ENCODE measurements around the gene PIM2.

Gene PIM2

DNA sequence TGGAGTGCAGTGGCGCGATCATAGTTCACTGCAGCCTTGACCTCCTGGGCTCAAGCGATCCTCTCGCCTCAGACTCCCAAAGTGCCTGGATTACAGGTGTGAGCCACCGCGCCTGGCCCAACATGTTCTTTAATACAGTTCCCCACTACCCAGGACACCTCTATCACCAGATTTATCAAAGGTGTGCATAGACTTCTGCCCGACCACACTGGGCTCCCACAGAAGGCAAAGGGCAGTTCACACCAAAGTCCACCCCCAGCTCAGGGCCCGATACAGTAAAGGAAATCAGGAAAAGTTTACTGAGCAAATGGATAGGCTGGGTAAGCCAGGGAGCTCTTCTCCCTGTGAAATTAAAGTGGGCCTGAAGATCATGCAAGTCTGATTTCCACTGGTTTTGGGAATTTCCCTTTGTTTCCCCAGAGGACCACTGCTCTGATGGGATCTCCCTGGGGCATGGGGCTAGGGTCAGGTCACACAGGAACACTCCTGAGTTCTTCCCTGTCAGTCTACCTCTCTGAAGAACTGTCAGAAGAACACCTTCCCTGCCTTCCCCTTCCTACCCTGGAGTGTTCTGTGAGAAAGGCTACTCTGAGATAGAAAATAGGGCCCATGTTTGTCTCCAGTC, 17.7 kb upstream of the PIM2 start:
- no peak for DNase-seq (ENCODE audit: low read depth in 2 of 2, low spot score in 1 of 2)

DNA sequence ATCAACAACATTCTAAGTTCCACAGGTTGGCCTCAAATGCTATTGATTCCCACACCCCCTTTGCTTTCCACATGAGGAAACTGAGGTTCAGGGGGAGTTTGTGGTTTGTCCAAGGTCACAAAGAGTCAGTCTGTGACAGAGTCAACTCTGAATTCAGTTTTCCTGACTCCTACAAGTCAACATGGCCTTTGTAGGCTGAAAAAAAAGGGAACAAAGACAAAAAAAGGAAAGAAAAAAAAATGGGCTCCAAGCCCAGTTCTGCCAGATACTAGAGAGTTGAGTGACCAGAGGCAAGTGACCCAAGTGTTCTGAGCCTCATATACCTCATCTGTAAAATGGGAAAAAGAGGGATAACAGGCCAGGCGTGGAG, 16.5 kb upstream of the PIM2 start:
- DNase-seq (ENCODE audit: low read depth in 2 of 2, low spot score in 1 of 2): no peak

DNA sequence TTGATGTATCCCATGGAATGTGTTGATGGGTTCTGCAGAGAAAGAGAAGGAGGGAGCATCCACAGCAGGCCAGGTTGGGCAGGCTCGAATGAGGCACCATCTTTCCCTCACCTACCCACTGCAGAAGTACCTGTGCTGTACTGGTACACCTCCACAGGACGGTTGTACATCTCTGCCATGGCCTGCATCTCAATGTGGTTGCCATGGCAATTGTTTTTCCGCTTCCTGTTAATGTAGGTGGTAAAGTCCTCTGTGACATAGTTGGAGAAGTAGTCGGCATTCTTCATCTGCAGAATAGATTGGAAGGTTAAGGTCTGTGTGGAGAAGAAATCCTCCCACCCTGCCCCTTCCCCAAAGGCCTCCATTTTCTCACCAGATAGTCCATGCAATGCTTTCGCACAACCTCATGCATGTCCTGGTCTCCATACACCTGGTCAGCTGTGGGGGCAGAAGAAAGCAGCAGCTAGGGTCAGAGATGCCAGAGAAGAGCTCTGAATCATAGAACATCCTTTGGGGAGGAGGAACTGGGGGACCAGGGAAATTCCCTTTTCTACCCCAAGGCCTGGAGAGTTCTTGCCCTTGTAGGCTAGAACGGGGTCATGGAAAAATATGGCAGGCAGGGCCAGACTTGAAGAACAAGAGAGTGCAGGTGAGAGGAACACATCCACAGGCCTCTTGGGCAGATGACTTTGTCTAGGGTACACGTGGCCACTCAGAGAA, 15.9 kb upstream of the PIM2 start:
- DNase-seq (ENCODE audit: low read depth in 2 of 2, low spot score in 1 of 2): no peak

DNA sequence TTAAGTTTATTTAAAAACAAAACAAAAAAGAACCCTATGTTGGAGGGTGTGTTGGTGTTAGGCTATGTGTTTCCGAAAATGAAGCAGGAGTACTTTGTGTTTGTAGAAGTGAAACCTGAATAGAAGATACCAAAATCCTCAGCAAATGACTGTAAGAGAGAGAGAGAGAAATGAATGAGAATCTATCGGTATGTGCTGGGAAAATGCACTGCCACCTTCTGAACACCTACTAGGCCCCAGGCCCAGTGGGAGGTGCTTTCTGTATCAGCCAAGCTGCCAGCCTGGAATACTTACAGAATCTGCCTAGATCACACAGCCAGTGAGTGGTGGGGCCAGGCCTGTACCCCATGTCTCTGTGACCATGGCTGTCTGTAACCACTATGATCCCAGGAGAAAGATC, 14.9 kb upstream of the PIM2 start:
- no peak for DNase-seq (ENCODE audit: low read depth in 2 of 2, low spot score in 1 of 2)

DNA sequence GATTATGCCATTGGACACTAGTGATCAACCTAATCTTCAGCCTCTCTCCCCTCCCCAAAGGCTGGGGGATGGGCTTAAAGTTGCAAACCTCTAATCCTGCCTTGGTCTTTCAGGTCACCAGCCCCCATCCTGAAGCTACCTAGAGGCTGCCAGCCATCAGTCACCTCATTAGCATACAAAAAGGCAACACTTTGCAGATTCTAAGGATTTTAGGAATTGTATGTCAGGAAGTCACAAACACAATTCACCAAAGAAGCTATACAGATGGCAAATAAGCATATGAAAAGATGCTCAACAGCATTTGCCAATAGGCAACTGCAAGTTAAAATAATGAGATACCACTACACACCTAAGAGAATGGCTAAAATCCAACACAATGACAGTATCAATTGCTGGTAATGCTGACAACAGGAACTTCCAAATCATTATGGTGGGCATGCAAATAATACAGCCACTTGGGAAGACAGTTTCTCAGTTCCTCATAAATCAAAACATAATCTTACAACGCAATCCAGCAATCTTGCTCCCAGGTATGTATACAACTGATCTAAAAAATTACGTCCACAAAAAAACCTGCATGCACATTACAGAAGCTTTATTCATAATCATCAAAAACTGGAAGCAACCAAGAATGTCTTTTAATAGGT, 9.0 kb upstream of the PIM2 start:
- DNase-seq (ENCODE audit: low read depth in 2 of 2, low spot score in 1 of 2): no peak

DNA sequence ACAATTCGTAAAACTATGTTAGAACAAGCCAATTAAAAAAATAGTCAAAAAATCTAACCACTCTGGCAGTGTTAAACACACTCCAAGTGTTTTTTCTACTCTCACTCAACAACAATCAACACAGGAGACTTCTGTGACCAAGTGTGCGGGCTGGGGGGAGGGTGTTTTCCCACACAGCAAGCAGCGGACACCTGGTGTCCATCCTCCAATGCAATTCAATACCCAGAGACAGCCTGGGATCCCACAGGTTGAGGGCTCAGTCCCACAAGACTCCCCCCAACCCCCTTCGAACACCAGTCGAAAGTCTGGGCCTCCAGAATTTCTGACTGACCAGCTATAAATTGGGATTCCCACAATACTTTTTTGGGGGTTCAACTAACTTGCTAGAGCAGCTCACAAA, 8.3 kb upstream of the PIM2 start:
- DNase-seq (ENCODE audit: low read depth in 2 of 2, low spot score in 1 of 2): no peak

DNA sequence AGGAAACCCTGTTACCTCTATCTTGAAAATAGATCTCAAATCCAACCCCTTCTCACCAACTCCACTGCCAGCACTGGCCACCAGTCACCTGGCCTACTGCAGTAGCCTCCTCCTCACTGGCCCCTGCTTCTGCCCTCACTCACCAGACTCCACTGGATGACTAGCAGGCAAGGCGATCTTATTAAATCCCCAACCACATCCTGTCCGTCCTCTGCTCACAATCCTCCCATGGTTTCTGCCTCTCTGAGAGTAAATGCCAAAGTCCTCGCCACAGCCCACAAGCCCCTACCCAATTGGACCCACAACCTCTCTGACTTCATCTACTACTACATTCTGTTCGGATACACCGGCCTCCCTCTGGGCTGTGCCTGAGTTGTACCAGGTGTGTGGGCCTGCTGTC, 5.4 kb upstream of the PIM2 start:
- DNase-seq (ENCODE audit: low read depth in 2 of 2, low spot score in 1 of 2): no peak

DNA sequence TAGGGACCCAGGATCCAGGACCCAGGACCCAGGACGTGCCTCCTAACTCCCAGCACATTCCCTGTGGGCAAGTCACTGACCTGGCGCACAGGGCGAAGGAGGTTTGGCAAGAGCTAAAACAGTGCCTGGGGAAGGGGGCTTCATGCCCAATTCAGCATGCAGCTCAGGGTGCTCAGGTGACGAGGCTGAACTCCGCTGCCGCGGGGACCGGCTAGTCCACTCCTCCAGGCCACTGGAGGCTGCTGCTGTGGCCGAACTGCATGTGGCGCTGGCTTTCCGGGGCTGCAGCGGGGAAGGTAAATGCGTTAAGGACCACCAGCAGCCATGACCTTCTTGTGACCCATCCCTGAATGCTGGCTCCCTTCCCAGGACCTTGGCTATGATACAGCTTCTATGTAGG, 4.9 kb upstream of the PIM2 start:
- DNase-seq (ENCODE audit: low read depth in 2 of 2, low spot score in 1 of 2): no peak

DNA sequence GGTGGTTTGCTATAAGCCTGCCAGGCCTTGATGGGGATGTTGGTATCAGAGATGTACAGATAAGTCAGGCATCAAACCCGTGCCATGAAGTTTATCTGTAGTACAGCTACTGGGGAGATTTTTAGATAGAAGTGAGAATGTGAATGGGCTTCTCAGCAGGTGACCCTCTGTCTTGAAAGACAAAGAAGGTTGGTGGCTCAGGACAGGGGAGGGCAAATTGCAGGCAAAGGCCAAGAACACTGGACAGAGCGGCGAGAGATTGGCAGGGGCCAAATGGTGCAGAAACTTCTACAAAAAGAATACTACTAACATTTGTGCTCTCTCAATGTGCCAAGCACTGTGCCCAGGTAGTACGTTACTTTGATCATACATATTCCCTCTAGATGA, 1.9 kb upstream of the PIM2 start:
- no peak for DNase-seq (ENCODE audit: low read depth in 2 of 2, low spot score in 1 of 2)

DNA sequence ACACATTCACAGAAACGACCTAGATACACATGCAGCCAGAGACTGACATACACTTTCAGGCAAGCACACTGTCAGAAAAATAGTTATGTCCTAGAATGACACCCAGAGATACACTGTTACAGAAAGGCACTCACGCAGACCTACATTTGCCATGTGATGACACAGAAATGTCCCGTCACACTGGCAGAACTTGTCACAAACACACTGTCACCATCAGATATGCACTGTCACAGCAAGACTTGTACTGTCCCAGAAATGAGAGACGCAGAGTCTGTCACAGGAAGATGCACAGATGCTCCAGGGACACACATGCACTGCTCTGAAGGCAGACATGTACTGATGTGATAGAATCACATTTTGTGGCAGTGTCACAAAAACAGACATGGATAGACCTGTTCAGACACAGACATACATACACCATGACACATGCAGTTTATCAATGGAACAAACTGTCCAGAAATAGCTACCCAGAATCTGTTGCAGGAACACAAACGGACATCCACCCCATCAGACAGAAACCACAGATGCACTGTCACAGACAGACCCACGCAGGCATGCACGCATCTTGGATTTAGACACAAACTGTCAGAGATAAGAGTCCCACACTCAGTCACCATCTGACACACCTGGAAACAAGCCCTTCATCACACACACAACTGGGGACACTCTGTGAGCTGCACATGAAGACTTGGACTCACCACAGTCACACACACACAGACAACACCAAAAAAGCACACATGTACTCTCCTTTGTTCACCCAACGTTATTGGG, 1.3 kb upstream of the PIM2 start:
- no peak for DNase-seq (ENCODE audit: low read depth in 2 of 2, low spot score in 1 of 2)

DNA sequence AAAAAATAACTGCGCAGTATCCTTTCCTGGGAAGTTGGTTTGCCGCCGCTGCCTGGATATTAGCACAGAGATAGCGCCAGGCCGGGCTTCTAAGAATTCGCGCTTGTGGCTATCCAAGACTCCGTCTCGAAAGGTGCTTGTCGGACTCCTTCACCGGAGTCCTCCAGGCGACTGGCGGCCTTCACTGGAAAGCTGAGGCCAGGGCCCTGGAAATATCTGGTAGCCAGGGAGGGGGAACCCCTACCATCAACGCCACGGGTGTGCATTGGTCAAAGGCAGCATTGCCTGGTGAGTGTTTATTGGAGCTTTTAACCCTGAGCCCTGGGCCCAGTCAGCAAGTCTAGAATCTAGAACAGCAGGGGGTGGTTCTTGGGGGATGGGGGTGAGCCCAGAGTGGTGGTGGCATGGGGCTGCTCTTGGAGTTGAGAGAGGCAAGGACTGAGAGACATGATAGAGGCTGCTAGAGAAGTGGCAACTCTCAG, 577 bp upstream of the PIM2 start:
- no peak for DNase-seq (ENCODE audit: low read depth in 2 of 2, low spot score in 1 of 2)

DNA sequence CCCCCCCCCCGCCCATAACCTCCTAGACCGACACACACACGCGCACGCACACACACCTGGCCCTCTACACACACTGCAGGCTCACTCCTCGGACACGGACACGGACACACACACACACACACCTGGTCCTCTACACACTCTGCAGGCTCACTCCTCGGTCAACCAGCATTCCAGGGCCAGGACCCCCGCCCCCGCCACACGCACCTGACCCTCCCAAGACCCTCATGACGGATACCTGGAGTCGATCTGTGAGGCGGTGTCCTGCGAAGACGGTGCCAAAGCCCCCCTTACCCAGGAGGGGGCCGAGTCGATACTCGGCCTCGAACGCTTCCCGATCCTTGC, 552 bp downstream of the PIM2 start:
- DNase-seq (ENCODE audit: low read depth in 2 of 2, low spot score in 1 of 2): no peak

DNA sequence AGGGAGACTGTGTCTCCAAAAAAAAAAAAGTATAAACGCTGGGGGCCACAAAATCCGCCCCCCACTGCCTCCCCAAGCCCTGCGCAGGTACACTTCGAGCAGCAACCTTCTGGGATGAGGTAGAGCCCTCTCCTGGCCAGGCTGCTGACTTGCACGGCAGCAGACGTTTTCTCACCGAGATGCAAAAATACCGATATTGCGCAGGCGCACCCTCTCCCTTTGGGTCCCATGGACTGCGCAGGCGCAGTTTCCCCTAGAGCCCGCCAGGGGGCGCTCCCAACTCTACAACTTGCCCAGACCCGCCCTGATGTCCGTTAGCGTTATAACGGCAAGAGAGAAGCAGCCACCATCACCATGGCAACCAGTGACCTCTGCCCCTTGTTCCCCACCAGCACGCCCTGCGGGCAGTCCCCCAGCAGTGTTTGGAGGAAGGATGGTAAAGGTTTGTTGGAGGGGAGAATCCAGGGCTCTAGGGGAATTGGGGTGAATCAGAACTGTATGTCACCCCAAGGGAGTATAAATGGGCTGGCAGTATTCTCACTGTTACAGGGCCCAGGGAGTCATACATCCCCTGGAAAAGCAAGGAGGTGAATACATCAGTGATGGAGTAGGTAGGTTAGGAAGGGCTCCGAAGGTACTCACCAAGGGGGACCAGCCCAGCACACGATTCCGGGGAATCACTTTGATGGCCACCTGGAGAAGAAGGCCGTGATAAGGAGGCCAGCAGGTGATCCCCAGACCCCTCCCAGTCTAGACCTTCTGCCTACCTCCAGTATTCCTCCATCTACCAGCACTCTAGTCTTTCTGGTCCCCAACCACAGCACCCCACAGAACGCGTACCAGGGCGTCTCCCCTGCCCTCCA, 1.5 kb downstream of the PIM2 start:
- peak; percentile 61 to 75 for DNase-seq (ENCODE audit: low read depth in 2 of 2, low spot score in 1 of 2)

DNA sequence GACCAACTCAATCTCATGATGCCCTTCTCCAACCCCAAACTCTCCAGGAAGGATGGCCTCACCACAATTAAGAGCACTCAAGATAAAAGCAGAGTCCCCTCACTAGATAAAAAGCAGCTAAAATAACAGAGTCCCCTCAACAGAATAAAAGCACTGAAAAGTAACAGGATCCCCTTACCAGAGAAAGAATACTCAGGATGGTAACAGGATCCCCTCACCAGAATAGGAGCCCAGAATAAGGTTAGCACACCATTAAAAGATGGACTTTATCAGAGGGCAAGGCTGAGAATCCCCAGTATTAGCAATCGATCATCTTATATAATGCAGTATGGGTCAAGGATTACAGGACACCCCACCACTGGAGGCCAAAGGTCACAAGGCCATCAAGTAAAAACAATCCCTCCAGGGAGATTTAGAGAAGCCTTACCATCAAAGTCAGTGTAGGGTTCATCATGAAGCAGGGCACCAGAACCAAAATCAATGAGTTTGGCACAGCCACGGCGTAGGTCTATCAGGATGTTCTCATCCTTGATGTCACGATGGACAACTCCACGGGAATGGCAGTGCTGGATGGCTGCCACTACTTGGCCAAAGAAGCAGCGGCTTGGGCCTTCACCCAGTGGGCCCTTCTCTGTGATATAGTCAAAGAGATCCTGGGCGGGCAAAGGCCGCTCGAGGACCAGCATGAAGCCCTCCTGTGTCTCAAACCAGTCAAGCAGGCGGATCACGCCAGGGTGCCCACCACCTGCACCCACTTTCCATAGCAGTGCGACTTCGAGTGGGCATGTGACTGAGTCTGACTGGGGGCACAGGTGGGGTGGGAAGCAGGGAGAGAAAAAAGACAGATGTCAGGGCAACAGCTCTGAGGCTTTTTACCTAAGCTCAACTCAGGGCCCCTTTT, 4.0 kb downstream of the PIM2 start:
- DNase-seq (ENCODE audit: low read depth in 2 of 2, low spot score in 1 of 2): no peak

DNA sequence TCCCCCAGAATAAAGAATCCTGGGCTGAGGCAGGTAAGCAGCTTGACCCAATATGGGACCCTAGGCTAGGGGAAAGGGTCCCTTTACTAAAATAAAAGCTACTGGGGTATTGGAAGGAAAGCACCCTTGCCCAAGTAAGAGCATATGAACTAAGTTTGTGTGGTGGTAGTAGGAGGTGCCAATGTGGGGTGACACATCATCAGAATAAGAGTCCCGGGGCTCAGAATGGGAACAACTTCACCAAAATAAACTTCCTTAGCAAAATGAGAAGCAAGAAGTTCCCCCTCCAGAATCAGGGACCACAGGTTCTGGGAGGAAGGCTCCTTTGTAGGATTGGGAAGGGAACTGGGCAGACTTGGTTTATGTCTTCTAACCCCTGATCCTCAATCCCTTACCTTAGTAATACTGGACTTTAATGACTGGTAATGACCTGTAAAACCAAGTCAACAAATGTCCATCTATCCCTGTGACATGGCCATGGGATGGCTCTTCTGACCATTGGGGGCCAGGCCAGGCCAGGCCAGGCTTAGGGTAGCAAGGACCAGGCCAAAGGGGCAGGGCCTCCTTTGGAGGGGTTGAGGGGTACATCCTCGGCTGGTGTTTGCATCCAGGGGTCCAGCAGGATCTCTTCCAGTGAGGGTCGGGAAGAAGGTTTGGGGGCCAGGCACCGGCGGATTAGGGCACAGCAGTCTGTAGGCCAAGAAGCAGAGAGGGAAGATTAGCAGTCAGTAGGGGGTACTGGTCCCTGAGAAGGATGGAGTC, 5.0 kb downstream of the PIM2 start:
- DNase-seq (ENCODE audit: low read depth in 2 of 2, low spot score in 1 of 2): no peak

DNA sequence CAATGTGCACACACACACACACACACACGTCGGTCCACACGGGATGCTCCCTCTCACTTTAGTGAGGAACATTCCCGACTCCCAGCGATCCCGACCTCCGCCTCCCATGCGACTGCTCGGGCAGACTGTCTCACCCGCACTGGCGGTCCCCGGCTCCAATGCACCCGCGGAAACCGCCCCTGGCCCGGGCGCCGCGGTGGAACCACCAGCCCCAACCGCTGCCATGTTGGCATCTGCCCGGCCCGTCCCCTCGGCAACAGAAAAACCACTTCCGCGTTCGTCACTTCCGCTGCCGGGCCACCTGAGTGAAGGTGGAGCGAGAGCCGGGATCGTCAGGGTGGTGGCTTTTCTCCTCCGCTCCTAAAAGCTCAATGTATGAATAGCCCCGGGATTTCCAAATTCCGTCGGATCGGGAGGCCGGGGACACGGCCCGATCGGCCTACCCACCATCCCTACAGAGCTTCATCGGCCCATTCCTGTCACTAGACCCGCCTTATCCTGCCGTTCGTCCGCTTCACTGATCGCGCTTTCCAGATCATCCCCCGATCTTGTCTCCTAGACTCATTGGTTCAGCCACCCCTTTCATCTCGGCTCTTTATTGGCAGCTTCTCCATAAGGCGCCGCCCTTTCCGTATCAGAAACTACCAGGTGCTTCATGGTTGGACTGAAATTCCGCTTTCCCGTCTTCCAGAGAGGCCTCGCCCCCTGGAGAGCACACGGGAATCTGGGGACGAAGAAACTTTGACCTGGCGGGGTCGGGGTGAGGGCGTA, 7.2 kb downstream of the PIM2 start, which contains the start of gene SLC35A2:
Gene SLC35A2 (minus strand): TSS at position 235 of the 771 bp plus-strand sequence. CDS start 10 bp downstream, at position 225.
- DNase-seq (ENCODE audit: low read depth in 2 of 2, low spot score in 1 of 2): peak; percentile 79

DNA sequence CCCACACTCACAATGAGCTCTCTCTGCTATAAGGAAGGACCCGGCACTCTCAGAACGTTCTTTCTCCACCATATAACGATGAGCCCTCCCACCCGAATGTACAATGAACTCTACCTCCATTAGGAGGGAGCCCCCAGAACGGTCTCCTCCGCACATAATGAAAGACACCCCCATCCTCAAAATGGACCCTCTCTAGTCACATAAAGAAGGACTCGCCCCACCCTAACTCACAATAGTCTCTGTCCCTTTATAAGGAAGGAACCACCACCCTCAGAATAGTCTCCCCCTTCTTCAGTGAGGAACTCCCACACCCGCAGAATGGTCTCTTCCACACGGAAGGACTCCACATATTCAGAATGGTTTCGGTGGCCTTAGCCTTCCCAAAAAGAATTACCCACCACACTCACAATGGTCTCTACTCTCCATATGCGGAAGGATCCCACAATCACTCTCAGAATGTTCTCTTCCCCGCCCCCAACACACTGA, 7.9 kb downstream of the PIM2 start:
- DNase-seq (ENCODE audit: low read depth in 2 of 2, low spot score in 1 of 2): no peak

DNA sequence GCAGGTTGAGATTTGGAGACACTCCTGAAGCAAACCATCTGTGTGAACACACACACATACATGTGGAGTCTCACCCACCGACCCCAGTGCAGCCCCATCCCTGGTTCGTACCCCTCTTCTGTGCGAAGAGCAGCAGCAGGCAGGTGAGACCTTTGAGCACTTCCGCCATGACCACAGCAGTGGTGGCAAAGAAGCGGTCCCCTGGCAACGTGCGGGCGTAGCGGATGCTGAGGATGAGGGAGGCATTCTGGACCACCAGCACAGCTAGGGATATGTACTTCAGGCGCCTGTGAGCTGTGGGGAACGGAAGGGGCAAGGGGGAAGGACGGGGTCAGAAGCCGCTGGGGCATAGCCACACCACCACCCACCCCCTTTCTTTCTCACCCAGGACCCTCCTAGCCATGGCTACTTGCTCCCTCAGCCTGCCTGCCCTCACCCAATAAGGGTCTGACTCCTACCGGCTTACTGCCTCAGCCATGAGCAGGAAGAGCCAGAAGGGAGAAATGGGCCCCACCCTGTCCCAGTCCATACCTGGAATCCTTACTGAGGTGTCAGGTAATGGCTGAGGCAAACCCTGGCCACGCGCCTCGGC, 9.0 kb downstream of the PIM2 start:
- no peak for DNase-seq (ENCODE audit: low read depth in 2 of 2, low spot score in 1 of 2)

Measured in stimulated activated CD8-positive, alpha-beta memory T cell treated with anti-CD3 and anti-CD28 coated beads, Interleukin-4, amount 100 ng/mL, for 1 hour (primary cell).